ENCODE results near the gene TPX2. TPM values are rescaled to one million over a fixed set of nuclear protein-coding genes. Genes with fewer than 3 reads are reported as not detected.

Gene TPX2
- polyA plus RNA-seq, 3 donors, result 0.33 to 0.90 (median 0.56) TPM

DNA sequence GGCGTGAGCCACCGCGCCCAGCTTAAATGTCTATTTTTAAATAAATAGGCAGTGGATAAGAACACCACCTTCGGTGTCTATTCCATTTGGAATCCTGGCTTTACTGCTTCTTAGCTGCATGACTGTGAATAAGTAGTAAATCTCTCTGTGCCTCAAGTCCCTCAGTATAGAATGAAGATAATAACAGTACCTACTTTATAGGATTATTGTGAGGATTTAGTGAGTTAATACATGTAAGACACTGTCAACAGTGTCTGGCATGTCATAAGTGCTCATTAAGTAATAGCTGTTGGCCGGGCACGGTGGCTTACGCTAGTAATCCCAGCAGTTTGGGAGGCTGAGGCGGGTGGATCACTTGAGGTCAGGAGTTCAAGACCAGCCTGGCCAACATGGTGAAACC, 10.1 kb downstream of the TPX2 start:
- H3K27ac ChIP-seq (ENCODE audit: low read depth, low read length), result no peak overlapping the region
- 93 to 97% (median 95%) methylated on average over 8 of the region's 8 CpGs for WGBS, 3 donors

DNA sequence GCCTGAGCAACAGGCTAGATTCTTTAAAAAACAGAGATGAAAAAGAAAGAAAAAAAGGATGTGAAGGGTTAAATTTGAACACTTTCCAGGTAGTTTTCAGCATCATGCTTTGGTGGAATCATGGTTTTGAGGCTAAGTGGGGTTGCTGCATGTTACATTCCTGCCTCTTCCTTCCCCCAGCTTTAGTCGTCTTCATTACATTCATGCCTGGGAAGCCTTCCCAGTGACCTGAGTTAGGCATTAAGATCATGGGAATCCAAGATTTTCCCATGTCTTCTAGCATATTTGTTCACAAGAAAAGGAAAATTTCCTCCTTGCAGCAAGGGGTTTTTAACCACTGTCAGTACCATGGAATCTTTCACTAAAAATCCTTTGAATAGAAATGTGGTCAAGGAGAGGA, 12.0 kb downstream of the TPX2 start:
- 40 to 73% (median 61%) methylated on average over 1 of the region's 1 CpG for WGBS, 3 donors
- no peak overlapping the region for H3K27ac ChIP-seq (ENCODE audit: low read depth, low read length)

GRCh38 chr20:31757254-31757653, 18.2 kb downstream of the TPX2 start:
- H3K27ac ChIP-seq (ENCODE audit: low read depth, low read length), result no peak overlapping the region
- WGBS, 3 donors, result 91 to 95% (median 91%) methylated on average over 3 of the region's 3 CpGs

- H3K27ac ChIP-seq (ENCODE audit: low read depth, low read length), result no peak overlapping the region
- WGBS, 3 donors, result 79 to 88% (median 82%) methylated on average over 4 of the region's 4 CpGs
These were observed 19.4 kb downstream of the TPX2 start for GRCh38 chr20:31758521-31758920.

DNA sequence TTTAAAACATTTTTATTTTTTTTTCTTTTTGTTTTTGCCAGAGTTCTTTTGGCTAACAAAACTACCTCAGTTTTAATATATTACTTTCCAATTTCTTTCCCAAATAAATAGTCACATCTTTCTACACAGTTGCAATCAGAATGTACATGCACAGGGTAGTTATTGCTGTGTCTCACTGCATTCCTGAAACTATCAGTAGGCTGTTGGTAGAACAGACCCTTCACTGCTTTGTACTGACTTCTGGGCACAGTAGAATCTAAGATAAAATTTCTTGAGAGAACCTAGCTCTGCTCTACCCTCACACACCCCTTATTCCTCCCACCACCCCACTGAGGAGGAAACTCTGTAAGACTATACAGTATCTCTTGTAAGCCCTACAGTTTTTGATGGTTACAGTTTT, 19.9 kb downstream of the TPX2 start:
- H3K27ac ChIP-seq (ENCODE audit: low read depth, low read length), result no peak overlapping the region

GRCh38 chr20:31759836-31760518, 20.9 kb downstream of the TPX2 start:
- WGBS, 3 donors, result 69 to 91% (median 88%) methylated on average over 2 of the region's 2 CpGs
- H3K27ac ChIP-seq (ENCODE audit: low read depth, low read length), result no peak overlapping the region

DNA sequence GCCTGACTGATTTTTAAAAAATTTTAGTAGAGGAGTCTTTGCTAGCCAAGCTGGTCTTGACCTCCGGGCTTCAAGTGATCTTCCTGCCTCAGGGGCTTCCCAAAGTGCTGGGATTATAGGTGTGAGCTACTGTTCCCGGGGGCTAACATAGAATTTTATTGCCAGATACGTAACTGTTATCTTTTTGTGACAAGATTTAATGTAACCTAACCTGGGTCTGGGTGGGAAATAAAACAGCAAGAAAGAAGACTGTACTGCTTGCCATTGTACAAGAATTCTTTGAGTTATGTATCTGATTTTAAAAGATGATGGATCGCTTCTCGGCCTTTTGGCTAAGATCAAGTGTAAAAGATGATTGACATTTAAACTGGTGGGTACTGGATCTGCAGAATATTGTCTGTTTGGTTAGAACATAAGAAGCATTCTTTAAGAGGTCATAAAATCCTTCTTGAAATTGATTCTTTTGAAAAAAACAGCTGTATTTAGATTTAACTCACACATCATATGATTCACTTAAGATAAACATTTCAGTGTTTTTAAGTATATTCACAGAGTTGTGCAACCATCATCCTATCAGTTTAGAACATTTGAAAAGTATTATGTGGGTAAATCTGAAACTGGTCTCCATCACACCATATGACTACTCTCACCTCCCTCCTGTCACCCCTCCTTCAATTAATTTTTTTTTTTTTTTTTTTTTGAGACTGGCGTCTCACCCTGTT, 21.6 kb downstream of the TPX2 start:
- 96 to 98% (median 97%) methylated on average over 6 of the region's 6 CpGs for WGBS, 3 donors

DNA sequence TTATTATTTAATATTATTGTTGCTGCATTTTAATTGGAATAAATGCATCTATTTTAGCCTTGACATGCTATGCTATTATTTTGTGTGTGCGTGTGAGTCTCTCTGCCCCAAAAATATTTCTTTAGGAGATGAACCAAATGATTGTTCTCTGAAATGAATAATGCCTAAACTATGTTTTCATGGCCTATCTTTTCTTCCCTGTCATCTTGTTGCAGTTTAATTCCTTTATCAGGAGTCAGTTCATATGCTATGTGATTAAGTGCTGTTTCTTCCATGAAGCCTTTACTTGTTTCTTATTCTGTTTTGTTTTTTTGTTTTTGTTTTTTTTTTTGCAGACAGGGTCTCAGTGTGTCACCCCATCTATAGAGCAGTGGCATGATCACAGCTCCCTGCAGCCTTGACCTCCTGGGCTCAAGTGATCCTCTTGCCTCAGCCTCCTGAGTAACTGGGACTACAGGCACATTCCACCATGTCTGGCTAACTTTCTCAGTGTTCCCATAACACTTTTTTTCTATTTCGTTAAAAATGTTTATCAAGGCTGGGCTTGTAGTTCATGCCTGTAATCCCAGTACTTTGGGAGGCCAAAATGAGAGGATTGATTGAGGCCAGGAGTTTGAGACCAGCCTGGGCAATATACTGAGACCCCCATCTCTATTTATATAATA, 25.7 kb downstream of the TPX2 start:
- H3K27ac ChIP-seq (ENCODE audit: low read depth, low read length), result no peak overlapping the region
- WGBS, 3 donors, result 92 to 97% (median 95%) methylated on average over 2 of the region's 2 CpGs

More for the DNA sequence above, 21.6 kb downstream of the TPX2 start:
- H3K27ac ChIP-seq (ENCODE audit: low read depth, low read length), result no peak overlapping the region

DNA sequence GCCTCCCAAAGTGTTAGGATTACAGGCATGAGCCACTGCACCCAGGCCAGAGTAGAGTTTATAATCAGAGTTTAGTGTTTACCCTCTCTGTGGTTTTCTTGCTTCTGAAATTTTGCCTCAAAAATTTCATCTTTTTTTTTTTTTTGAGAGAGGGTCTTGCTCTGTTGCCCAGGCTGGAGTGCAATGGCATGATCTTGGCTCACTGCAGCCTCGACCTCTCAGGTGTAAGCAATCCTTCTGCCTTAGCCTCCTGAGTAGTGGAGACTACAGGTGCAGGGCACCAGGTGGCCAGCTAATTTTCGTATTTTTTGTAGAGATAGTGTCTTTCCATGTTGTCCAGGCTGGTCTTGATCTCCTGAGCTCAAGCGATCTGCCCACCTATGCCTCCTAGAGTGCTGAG, 28.7 kb downstream of the TPX2 start:
- 97 to 99% (median 98%) methylated on average over 3 of the region's 3 CpGs for WGBS, 3 donors
- H3K27ac ChIP-seq (ENCODE audit: low read depth, low read length), result no peak overlapping the region

DNA sequence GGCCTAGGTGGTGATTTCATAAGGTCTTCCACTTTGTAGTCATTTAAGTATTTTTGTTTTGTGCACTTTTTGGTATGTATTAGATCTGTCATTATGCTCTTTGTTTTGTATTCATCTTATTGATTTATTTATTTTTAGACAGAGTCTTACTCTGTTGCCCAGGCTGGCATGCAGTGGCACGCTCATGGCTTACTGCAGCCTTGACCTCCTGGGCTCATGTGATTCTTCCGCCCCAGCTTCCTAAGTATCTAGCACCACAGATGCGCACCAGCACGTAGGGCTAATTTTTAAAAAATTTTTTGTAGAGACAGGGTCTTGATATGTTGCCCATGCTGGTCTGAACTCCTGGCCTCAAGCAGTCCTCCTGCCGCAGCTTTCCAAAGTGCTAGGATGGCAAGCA, 30.6 kb downstream of the TPX2 start:
- no peak overlapping the region for H3K27ac ChIP-seq (ENCODE audit: low read depth, low read length)
- WGBS, 3 donors, result 94 to 96% (median 96%) methylated on average over 5 of the region's 5 CpGs

DNA sequence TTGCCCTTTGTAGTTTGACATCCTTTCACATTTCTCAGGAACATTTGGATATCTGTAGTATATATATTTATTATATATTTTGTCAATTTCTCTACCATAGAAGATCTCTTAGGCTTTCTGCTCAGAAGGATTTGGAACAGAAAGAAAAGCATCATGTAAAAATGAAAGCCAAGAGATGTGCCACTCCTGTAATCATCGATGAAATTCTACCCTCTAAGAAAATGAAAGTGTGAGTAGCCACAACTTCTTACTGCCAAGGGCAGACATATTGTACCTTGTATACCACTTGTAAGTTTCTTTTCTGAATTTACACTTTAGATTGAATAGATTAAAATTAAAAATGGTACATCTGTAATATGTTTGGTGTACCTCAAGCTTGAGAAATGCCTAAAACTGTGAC, 31.2 kb downstream of the TPX2 start:
- H3K27ac ChIP-seq (ENCODE audit: low read depth, low read length), result no peak overlapping the region
- WGBS, 3 donors, result 76 to 94% (median 83%) methylated on average over 1 of the region's 1 CpG

GRCh38 chr20:31774408-31774807, 35.3 kb downstream of the TPX2 start:
- H3K27ac ChIP-seq (ENCODE audit: low read depth, low read length), result no peak overlapping the region
- WGBS, 3 donors, result 95 to 100% (median 95%) methylated on average over 1 of the region's 1 CpG

DNA sequence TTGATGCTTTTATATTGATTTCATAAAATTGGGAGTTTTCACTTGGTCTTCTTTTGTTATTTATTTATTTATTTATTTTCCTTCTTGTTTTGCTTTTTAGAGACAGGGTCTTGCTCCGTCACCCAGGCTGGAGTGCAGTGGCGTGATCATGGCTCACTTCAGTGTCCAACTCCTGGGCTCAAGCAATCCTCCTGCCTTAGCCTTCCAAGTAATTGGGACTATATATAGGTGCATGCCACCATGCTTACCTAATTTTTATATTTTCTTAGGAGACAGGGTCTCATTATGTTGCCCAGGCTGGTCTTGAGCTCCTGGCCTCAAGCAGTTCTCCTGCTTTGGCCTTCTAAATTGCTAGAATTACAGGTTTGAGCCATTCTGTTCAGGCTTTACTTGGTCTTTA, 41.7 kb downstream of the TPX2 start:
- H3K27ac ChIP-seq (ENCODE audit: low read depth, low read length), result no peak overlapping the region
- WGBS, 3 donors, result 97 to 100% (median 100%) methylated on average over 2 of the region's 2 CpGs

DNA sequence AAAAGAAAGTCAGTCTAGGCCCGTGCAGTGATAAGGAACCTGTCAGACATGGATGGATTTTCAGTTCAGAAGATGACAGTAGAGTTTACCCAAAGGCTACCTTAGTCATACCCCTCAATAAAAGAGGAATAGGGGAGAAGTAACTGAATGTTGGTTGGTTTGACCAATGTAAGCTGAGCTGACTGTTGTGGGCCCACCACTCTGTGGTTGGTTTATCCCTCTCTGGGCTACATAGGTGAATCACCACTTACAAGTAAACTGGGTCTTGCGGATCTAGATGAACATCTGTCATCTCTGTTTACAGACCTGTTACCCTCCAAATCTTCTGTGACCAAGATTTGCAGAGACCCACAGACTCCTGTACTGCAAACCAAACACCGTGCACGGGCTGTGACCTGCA, 42.9 kb downstream of the TPX2 start:
- H3K27ac ChIP-seq (ENCODE audit: low read depth, low read length), result no peak overlapping the region
- 96 to 98% (median 97%) methylated on average over 4 of the region's 4 CpGs for WGBS, 3 donors

DNA sequence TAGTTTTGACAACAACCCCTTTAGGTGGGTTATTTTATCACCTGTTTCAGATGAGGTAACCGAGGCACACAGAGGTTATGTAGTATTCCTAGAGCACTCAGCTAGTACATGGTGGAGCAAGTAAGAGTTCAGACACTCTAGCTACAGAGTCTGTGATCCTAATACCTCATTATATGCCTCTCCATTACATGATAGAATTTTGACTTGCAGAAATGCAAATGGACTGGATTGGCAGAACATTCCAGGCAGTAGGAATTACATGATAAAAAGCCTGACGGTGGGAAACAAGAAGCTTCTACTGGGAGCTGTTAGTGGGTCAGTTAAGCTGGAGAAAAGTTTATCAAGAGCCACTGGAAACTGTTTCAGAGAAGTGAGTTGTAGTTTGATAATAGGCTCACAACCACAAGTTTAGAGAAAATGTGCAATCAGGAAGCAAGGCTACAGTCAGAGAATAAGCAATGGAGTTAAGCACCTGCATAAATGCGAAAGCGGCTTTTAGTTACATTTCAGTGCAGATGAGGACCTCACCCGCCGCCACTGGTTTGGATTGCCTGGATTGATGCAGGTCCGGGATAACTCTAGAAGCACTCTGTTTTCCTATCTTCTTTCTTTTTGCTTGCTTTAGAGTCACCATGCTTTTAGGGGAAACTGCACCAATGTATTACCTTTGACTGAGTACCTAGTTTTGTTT, 45.4 kb downstream of the TPX2 start:
- H3K27ac ChIP-seq (ENCODE audit: low read depth, low read length), result no peak overlapping the region
- 93 to 96% (median 94%) methylated on average over 7 of the region's 7 CpGs for WGBS, 3 donors

DNA sequence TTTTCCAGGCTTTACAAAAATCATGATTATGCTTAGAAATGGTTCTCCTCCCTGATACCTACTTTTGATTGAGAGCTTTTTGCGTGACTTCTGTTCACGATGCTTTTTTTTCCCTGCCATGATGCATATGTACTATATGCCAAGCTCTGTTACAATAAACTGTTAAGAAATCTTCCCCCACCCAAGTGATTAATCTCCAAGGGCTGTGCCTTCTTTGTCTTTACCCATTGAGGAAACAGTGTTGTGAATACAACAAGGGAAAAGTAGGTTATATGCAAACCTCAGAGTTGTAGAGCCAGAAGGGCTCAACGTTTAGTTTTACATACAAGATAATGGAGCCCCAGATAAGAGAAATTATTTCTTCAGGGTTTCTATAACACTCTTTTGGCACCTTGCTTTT, 46.0 kb downstream of the TPX2 start:
- WGBS, 3 donors, result 79 to 94% (median 91%) methylated on average over 3 of the region's 3 CpGs
- H3K27ac ChIP-seq (ENCODE audit: low read depth, low read length), result no peak overlapping the region

- 65 to 69% (median 65%) methylated on average over 3 of the region's 3 CpGs for WGBS, 3 donors
- no peak overlapping the region for H3K27ac ChIP-seq (ENCODE audit: low read depth, low read length)
These were observed 49.5 kb downstream of the TPX2 start for GRCh38 chr20:31788578-31788977.

GRCh38 chr20:31790401-31790800, 51.3 kb downstream of the TPX2 start:
- 92 to 96% (median 96%) methylated on average over 3 of the region's 3 CpGs for WGBS, 3 donors

GRCh38 chr20:31797364-31797763, 58.3 kb downstream of the TPX2 start:
- no peak overlapping the region for H3K27ac ChIP-seq (ENCODE audit: low read depth, low read length)
- WGBS, 3 donors, result 90 to 97% (median 90%) methylated on average over 3 of the region's 3 CpGs

More at GRCh38 chr20:31790401-31790800, 51.3 kb downstream of the TPX2 start:
- no peak overlapping the region for H3K27ac ChIP-seq (ENCODE audit: low read depth, low read length)
